ENCODE measurements around the gene USP36. TPM values are rescaled to one million over a fixed set of nuclear protein-coding genes. Genes with fewer than 3 reads are reported as not detected.
"Not testable (repeated sequence)": the region's sequence is repeated elsewhere in the genome, so short reads cannot be mapped to it uniquely, and the experiment has no call there.

The USP36 gene
- total and polyA plus RNA-seq, 11 donors, result 11.7 to 40.9 (median 18.3) TPM

DNA sequence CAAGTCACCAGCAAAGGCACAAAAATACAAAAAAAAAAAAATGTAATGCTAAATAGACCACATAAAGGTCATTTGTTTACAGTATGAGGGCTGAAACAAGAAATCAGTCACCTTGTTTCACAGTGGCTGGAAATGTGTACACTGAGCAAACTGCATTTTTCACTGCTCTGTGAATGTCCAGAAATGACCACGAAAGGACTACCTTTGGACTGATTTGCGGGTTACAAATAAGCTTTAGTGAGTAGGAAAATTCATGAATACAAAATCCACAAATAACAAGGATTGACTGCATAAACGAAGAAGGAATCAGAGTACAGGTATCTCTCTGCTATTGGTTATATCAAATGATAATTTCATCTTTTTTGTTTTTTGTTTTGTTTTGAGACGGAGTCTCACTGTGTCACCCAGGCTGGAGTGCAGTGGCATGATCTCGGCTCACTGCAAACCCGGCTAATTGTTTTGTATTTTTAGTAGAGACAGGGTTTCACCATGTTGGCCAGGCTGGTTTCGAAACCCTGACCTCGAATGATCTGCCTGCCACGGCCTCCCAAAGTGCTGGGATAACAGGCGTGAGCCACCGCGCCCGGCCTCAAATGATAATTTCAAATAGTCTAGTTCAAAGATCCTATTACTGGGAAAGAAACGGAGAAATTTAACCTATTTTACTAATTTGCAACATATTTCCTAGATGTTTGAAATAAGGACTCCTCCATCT is 89.0 kb downstream of the USP36 start:
- TF ChIP-seq, protein P1, sequence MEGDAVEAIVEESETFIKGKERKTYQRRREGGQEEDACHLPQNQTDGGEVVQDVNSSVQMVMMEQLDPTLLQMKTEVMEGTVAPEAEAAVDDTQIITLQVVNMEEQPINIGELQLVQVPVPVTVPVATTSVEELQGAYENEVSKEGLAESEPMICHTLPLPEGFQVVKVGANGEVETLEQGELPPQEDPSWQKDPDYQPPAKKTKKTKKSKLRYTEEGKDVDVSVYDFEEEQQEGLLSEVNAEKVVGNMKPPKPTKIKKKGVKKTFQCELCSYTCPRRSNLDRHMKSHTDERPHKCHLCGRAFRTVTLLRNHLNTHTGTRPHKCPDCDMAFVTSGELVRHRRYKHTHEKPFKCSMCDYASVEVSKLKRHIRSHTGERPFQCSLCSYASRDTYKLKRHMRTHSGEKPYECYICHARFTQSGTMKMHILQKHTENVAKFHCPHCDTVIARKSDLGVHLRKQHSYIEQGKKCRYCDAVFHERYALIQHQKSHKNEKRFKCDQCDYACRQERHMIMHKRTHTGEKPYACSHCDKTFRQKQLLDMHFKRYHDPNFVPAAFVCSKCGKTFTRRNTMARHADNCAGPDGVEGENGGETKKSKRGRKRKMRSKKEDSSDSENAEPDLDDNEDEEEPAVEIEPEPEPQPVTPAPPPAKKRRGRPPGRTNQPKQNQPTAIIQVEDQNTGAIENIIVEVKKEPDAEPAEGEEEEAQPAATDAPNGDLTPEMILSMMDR (IDR thresholded peaks at IDR 0.05), result no peak
- no peak for TF ChIP-seq POLR2A (IDR thresholded peaks at IDR 0.05)
- peak overlapping the region in 2 of 12 donors; percentile 1 to 81 for H3K27ac ChIP-seq
- H3K4me1 ChIP-seq, result peaks cover 0 to 91% (median 28%) of the 10 kb centered on the region in 12 donors
- intact Hi-C loops (cut with DNase I), result no loop called here
- 82 to 91% (median 90%) methylated on average over 14 of the region's 14 CpGs for WGBS, 4 donors
- ATAC-seq (no peak), DNase-seq (no peak)
- H3K27me3 ChIP-seq, result no peaks in the 10 kb centered on the region
- no peak overlapping the region for H3K4me3 ChIP-seq
- H3K36me3 ChIP-seq, result no peaks in the 10 kb centered on the region
- H3K9me3 ChIP-seq, result no peaks in the 10 kb centered on the region

DNA sequence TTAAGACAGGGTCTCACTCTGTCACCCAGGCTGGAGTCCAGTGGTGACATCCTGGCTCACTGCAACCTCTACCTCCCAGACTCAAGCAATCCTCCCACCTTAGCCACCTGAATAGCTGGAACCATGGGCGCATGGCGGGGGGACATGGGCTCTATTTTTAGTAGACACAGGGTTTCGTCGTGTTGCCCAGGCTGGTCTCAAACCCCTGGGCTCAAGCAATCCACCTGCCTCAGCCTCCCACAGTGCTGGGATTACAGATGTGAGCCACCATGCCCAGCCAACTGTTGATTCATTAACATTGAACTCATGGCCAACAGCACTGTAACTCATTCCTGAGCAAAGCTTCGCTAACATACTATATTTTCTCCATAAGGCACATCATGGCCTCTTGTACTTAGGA is 89.6 kb downstream of the USP36 start:
- intact Hi-C loops (cut with DNase I); H3K4me3 ChIP-seq; DNase-seq; H3K27me3 ChIP-seq; ATAC-seq; H3K9me3 ChIP-seq; H3K36me3 ChIP-seq: not testable (repeated sequence)
- WGBS, 4 donors, result 89 to 100% (median 95%) methylated on average over 5 of the region's 5 CpGs
- peaks cover 0 to 98% (median 33%) of the 10 kb centered on the region in 12 donors for H3K4me1 ChIP-seq
- H3K27ac ChIP-seq, result peak overlapping the region in 1 of 12 donors; percentile 81

DNA sequence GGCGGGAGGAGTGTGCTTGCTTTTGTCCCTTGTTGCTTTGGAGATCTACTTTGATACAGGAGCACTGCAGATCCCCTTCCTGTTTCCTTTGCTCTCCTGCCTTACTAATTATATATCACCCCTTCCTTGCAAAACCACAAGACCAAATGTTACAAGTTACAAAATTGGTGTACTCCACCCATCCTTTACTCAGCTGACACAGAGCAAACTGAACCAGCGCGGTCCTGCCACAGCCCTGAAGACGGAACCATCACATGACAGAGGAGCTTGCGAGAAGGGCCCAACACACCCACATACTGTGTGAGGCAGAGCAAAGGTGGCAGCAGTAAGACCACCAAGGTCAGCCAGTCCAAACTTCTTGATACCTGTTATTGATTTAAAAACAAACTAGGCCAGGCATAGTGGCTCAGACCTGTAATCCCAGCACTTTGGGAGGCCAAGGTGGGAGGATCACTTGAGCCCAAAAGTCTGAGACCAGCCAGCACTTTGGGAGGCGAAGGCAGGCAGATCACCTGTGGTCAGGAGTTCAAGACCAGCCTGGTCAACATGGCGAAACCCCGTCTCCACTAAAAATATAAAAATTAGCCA is 91.8 kb downstream of the USP36 start:
- H3K27ac ChIP-seq, result peak overlapping the region; percentile 1 to 81 (median 64)
- peak; percentile 41 to 81 (median 64) for DNase-seq
- no peak for TF ChIP-seq POLR2A (IDR thresholded peaks at IDR 0.05)
- TF ChIP-seq, protein P1 (IDR thresholded peaks at IDR 0.05), result no peak
- H3K4me1 ChIP-seq, result peaks cover 0 to 99% (median 42%) of the 10 kb centered on the region in 12 donors
- H3K9me3 ChIP-seq, result no peaks in the 10 kb centered on the region
- WGBS, 4 donors, result 71 to 76% (median 75%) methylated on average over 7 to 8 of the region's 8 CpGs
- peak overlapping the region in 1 of 12 donors; percentile 32 for H3K4me3 ChIP-seq
- peak; percentile 60 to 92 (median 82) for ATAC-seq
- intact Hi-C loops (cut with DNase I), result loop anchor here in 6 of 10 donors (5.0 to 10.0 kb wide), 5 partner anchors 33 to 254 kb away; partner anchors contain the start of gene CYTH1 (in 2 of the 6)
- H3K27me3 ChIP-seq, result no peaks in the 10 kb centered on the region
- peaks cover 0 to 7% (median 0%) of the 10 kb centered on the region in 9 donors for H3K36me3 ChIP-seq

DNA sequence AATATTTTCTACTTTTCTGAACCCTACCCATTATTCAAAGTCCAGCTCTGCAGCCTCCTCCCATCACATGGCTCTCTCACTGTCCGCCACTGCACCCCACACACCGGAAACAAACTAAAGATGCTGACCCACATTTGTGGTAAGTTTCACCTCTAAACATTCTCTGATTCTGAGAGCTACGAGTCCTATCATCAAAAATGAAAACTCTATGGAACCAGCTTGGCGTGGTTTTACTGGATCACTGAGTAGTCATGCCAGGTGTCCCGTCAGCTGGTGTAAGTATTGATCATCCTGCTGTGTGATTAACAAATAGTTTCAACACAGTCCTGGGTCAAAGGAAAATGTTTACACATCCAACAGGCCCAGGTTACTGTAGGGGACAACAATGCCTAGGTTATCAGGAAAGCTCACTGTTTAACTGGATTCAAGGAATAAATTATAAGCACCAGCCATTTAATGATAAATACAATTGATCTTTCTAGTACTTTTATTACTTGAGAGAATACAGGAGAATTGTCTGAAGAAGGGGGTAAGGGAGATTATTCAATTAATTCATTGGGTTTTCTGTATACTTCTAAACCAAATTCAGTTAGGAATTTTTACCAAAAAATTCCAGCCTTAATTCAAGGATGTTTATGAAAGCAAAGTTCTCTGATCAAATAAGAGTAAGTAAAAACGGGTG is 92.4 kb downstream of the USP36 start:
- no peak for TF ChIP-seq POLR2A (IDR thresholded peaks at IDR 0.05)
- TF ChIP-seq, protein P1 (IDR thresholded peaks at IDR 0.05), result no peak
- H3K4me1 ChIP-seq, result peaks cover 0 to 99% (median 42%) of the 10 kb centered on the region in 12 donors
- no peaks in the 10 kb centered on the region for H3K9me3 ChIP-seq
- peak overlapping the region; percentile 1 to 81 (median 60) for H3K27ac ChIP-seq
- H3K27me3 ChIP-seq, result no peaks in the 10 kb centered on the region
- DNase-seq (no peak), ATAC-seq (peak in 3 of 4 donors; percentile 36 to 46 (median 45))
- intact Hi-C loops (cut with DNase I), result loop anchor here in 6 of 10 donors (5.0 to 10.0 kb wide), 5 partner anchors 34 to 253 kb away; partner anchors contain the start of gene CYTH1 (in 2 of the 6)
- 67 to 72% (median 67%) methylated on average over 6 of the region's 6 CpGs for WGBS, 4 donors
- peaks cover 0 to 12% (median 0%) of the 10 kb centered on the region in 9 donors for H3K36me3 ChIP-seq
- peak overlapping the region in 1 of 12 donors; percentile 32 for H3K4me3 ChIP-seq
